ENCODE results near the gene RAD23A. TPM values are rescaled to one million over a fixed set of nuclear protein-coding genes. Genes with fewer than 3 reads are reported as not detected.

The RAD23A gene
- total RNA-seq, 1 donor from 2014 or later: 71.6 TPM

DNA sequence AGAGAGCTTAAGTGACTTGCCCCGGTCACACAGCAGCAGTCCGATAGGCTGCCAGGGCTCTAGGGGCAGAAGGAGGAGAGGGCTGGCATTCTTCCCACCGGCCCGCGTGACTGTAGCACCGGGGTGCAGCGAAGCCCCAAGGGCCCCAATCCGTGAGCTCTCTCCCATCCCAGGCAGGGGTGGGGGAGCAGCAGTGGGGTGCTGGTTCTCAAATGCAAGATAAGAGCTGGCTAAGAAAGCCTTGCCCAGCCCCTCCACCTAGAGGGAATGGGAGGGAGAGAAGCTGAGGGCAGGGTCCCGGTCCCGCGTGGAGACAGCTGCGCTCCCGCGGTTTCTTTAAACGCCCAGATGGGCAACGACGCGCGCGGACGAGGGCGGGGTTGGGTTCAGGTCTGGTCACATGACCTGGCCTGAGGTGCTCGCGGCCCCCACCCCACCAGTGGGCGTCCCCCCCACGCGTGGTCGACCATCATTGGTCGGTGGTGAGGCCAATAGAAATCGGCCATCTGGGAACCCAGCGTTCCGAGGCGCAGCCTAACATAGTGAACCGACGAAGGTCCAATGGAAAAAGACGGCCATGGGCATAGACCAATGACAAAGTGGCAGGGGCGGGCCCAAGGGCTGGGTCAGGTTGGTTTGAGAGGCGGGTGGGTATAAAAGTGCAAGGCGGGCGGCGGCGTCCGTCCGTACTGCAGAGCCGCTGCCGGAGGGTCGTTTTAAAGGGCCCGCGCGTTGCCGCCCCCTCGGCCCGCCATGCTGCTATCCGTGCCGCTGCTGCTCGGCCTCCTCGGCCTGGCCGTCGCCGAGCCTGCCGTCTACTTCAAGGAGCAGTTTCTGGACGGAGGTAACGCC is 7.5 kb upstream of the RAD23A start, which contains the start of gene CALR:
Gene CALR (plus strand): TSS at position 683 of the 852 bp plus-strand sequence. CDS start 71 bp downstream, at position 754.
- Mint-ChIP-seq H3K27me3 (ENCODE audit: low read depth) (no peaks in the 10 kb centered on the region), H3K9me3 (ENCODE audit: low read depth) (no peaks in the 10 kb centered on the region), H3K36me3 (ENCODE audit: low read depth) (peaks cover 26% of the 10 kb centered on the region), H3K27ac (ENCODE audit: unreplicated experiment) (peak within 1 kb of the TSS; percentile 94), H3K4me3 (ENCODE audit: unreplicated experiment) (peak within 1 kb of the TSS; percentile 97), H3K4me1 (ENCODE audit: low read depth) (peaks cover 53% of the 10 kb centered on the region)
- TF ChIP-seq, protein P1, sequence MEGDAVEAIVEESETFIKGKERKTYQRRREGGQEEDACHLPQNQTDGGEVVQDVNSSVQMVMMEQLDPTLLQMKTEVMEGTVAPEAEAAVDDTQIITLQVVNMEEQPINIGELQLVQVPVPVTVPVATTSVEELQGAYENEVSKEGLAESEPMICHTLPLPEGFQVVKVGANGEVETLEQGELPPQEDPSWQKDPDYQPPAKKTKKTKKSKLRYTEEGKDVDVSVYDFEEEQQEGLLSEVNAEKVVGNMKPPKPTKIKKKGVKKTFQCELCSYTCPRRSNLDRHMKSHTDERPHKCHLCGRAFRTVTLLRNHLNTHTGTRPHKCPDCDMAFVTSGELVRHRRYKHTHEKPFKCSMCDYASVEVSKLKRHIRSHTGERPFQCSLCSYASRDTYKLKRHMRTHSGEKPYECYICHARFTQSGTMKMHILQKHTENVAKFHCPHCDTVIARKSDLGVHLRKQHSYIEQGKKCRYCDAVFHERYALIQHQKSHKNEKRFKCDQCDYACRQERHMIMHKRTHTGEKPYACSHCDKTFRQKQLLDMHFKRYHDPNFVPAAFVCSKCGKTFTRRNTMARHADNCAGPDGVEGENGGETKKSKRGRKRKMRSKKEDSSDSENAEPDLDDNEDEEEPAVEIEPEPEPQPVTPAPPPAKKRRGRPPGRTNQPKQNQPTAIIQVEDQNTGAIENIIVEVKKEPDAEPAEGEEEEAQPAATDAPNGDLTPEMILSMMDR (IDR thresholded peaks at IDR 0.05): no peak
- peak; percentile 99 for DNase-seq (ENCODE audit: low spot score)

GRCh38 chr19:12938779-12939601 is 6.7 kb upstream of the RAD23A start:
- TF ChIP-seq, protein P1 (IDR thresholded peaks at IDR 0.05): peak; percentile 61
- Mint-ChIP-seq H3K36me3 (ENCODE audit: low read depth) (peaks cover 33% of the 10 kb centered on the region), H3K4me3 (ENCODE audit: unreplicated experiment) (peak overlapping the region; percentile 97), H3K9me3 (ENCODE audit: low read depth) (no peaks in the 10 kb centered on the region), H3K4me1 (ENCODE audit: low read depth) (peaks cover 54% of the 10 kb centered on the region), H3K27ac (ENCODE audit: unreplicated experiment) (peak overlapping the region; percentile 94), H3K27me3 (ENCODE audit: low read depth) (no peaks in the 10 kb centered on the region)
- no peak for DNase-seq (ENCODE audit: low spot score)

GRCh38 chr19:12939975-12940423 is 5.7 kb upstream of the RAD23A start:
- Mint-ChIP-seq H3K4me3 (ENCODE audit: unreplicated experiment) (peak overlapping the region; percentile 97), H3K4me1 (ENCODE audit: low read depth) (peaks cover 58% of the 10 kb centered on the region), H3K9me3 (ENCODE audit: low read depth) (no peaks in the 10 kb centered on the region), H3K27me3 (ENCODE audit: low read depth) (no peaks in the 10 kb centered on the region), H3K27ac (ENCODE audit: unreplicated experiment) (peak overlapping the region; percentile 94), H3K36me3 (ENCODE audit: low read depth) (peaks cover 37% of the 10 kb centered on the region)
- no peak for DNase-seq (ENCODE audit: low spot score)
- TF ChIP-seq, protein P1 (IDR thresholded peaks at IDR 0.05): no peak

GRCh38 chr19:12940897-12941296 is 4.8 kb upstream of the RAD23A start:
- no peak for DNase-seq (ENCODE audit: low spot score)
- H3K4me1 Mint-ChIP-seq (ENCODE audit: low read depth): peaks cover 58% of the 10 kb centered on the region
- H3K27ac Mint-ChIP-seq (ENCODE audit: unreplicated experiment): peak overlapping the region; percentile 94
- TF ChIP-seq, protein P1 (IDR thresholded peaks at IDR 0.05): no peak
- H3K36me3 Mint-ChIP-seq (ENCODE audit: low read depth): peaks cover 37% of the 10 kb centered on the region
- H3K9me3 Mint-ChIP-seq (ENCODE audit: low read depth): no peaks in the 10 kb centered on the region
- no peaks in the 10 kb centered on the region for H3K27me3 Mint-ChIP-seq (ENCODE audit: low read depth)
- peak overlapping the region; percentile 97 for H3K4me3 Mint-ChIP-seq (ENCODE audit: unreplicated experiment)
